ENCODE data around the gene RTN4RL1. TPM values are rescaled to one million over a fixed set of nuclear protein-coding genes. Genes with fewer than 3 reads are reported as not detected.

The RTN4RL1 gene
- total and polyA plus RNA-seq, 2 of the 13 experiments (the other 11 are each of a cell fraction or from before 2014, with no cell fraction given): 0.01 TPM; not detected in 1

DNA sequence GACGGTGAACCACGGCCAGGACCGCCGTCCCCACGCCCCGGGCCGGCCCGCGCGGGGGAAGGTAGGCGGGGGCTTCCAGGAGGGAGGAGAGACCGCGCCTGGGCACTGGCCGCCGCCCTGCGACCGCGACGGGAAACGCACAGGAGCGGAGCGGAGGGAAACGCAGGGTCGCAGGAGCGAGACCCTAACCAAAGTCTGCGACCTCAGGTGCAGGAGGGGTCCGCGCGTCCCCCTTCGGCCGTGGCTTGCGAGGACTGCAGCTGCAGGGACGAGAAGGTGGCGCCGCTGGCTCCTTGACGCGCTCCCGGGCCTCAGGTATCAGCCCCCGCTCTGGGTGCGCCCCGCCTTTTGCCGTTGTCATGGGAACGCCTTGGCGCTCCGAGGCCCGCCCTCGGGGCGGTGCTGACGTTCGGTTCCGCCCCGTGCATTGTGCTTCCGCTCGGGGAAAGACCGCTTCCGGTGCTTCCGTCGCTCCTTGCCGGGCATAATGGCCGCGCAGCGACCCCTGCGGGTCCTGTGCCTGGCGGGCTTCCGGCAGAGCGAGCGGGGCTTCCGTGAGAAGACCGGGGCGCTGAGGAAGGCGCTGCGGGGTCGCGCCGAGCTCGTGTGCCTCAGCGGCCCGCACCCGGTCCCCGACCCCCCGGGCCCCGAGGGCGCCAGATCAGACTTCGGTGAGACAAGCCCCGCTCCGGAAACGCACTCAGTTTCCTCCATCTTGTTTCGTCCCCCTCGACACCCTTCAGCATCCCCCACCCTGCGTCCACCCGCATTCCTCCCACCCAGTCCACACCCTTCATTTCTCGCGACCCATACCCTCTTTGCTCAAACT lies 16.6 kb upstream of the RTN4RL1 start, which contains the start of gene OVCA2 (continued):
- TF ChIP-seq POGK (CRISPR knock-in tag; conservative IDR thresholded peaks at IDR 0.05): peak; percentile 76
- no peak for TF ChIP-seq ZNF562 (CRISPR knock-in tag; IDR thresholded peaks at IDR 0.05; ENCODE audit: borderline replicate concordance)
- no peak for TF ChIP-seq ZBTB44 (CRISPR knock-in tag; IDR thresholded peaks at IDR 0.05)
- no peak for TF ChIP-seq NR3C1 (CRISPR knock-in tag; IDR thresholded peaks at IDR 0.05)
- TF ChIP-seq, protein P1, sequence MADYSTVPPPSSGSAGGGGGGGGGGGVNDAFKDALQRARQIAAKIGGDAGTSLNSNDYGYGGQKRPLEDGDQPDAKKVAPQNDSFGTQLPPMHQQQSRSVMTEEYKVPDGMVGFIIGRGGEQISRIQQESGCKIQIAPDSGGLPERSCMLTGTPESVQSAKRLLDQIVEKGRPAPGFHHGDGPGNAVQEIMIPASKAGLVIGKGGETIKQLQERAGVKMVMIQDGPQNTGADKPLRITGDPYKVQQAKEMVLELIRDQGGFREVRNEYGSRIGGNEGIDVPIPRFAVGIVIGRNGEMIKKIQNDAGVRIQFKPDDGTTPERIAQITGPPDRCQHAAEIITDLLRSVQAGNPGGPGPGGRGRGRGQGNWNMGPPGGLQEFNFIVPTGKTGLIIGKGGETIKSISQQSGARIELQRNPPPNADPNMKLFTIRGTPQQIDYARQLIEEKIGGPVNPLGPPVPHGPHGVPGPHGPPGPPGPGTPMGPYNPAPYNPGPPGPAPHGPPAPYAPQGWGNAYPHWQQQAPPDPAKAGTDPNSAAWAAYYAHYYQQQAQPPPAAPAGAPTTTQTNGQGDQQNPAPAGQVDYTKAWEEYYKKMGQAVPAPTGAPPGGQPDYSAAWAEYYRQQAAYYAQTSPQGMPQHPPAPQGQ (CRISPR knock-in tag; IDR thresholded peaks at IDR 0.05; ENCODE audit: borderline replicate concordance): no peak; the same call in 1 of the 2 replicates
- TF ChIP-seq ZNF451 (CRISPR knock-in tag; IDR thresholded peaks at IDR 0.05): peak; percentile 67; the same call in 1 of the 2 replicates
- TF ChIP-seq KMT2B (CRISPR knock-in tag; IDR thresholded peaks at IDR 0.05): peak; percentile 85
- TF ChIP-seq, protein P2, sequence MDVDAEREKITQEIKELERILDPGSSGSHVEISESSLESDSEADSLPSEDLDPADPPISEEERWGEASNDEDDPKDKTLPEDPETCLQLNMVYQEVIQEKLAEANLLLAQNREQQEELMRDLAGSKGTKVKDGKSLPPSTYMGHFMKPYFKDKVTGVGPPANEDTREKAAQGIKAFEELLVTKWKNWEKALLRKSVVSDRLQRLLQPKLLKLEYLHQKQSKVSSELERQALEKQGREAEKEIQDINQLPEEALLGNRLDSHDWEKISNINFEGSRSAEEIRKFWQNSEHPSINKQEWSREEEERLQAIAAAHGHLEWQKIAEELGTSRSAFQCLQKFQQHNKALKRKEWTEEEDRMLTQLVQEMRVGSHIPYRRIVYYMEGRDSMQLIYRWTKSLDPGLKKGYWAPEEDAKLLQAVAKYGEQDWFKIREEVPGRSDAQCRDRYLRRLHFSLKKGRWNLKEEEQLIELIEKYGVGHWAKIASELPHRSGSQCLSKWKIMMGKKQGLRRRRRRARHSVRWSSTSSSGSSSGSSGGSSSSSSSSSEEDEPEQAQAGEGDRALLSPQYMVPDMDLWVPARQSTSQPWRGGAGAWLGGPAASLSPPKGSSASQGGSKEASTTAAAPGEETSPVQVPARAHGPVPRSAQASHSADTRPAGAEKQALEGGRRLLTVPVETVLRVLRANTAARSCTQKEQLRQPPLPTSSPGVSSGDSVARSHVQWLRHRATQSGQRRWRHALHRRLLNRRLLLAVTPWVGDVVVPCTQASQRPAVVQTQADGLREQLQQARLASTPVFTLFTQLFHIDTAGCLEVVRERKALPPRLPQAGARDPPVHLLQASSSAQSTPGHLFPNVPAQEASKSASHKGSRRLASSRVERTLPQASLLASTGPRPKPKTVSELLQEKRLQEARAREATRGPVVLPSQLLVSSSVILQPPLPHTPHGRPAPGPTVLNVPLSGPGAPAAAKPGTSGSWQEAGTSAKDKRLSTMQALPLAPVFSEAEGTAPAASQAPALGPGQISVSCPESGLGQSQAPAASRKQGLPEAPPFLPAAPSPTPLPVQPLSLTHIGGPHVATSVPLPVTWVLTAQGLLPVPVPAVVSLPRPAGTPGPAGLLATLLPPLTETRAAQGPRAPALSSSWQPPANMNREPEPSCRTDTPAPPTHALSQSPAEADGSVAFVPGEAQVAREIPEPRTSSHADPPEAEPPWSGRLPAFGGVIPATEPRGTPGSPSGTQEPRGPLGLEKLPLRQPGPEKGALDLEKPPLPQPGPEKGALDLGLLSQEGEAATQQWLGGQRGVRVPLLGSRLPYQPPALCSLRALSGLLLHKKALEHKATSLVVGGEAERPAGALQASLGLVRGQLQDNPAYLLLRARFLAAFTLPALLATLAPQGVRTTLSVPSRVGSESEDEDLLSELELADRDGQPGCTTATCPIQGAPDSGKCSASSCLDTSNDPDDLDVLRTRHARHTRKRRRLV (CRISPR knock-in tag; IDR thresholded peaks at IDR 0.05): no peak
- TF ChIP-seq KAT8 (CRISPR knock-in tag; IDR thresholded peaks at IDR 0.05): peak; percentile 95
- TF ChIP-seq ZNF841 (CRISPR knock-in tag; IDR thresholded peaks at IDR 0.05; ENCODE audit: borderline replicate concordance): no peak
- TF ChIP-seq GFI1 (CRISPR knock-in tag; IDR thresholded peaks at IDR 0.05; ENCODE audit: borderline replicate concordance): no peak
- no peak for TF ChIP-seq PHB2 (IDR thresholded peaks at IDR 0.05; ENCODE audit: partially characterized antibody)
- 0 out of 2 replicates have a peak, but pooled peaks have one; percentile 70 for TF ChIP-seq ZNF780A (CRISPR knock-in tag; IDR thresholded peaks at IDR 0.05)
- no peak for TF ChIP-seq ZNF296 (CRISPR knock-in tag; conservative IDR thresholded peaks at IDR 0.05)
- TF ChIP-seq ATF4 (CRISPR knock-in tag; IDR thresholded peaks at IDR 0.05): no peak
- no peak for TF ChIP-seq MBD4 (IDR thresholded peaks at IDR 0.05; ENCODE audit: borderline replicate concordance, low read length)

All from HepG2 (cell line).